GM12891 (cell line): Measurements from ENCODE around the gene PIP4K2A.

Source experiments
- PAX5 ChIP-seq: IDR thresholded peaks from 2 replicates; pipeline ENCODE4 v1.6.1; 2011; ENCODE audit warnings: low read length, moderate library complexity, mild to moderate bottlenecking; ENCODE audit not compliant: insufficient read depth, severe bottlenecking
- POLR2A ChIP-seq: IDR thresholded peaks from 2 replicates; pipeline ENCODE4 v1.6.1; 2011; ENCODE audit warnings: low read depth, low read length, control low read depth
- POLR2AphosphoS5 ChIP-seq: IDR thresholded peaks from 2 replicates; pipeline ENCODE4 v1.6.1; 2011; ENCODE audit warnings: low read depth, low read length, control low read depth
- POU2F2 ChIP-seq: IDR thresholded peaks from 2 replicates; pipeline ENCODE4 v1.6.1; 2011; ENCODE audit warnings: low read depth, mild to moderate bottlenecking, control low read depth, low read length, moderate library complexity
- SPI1 ChIP-seq: IDR thresholded peaks from 2 replicates; pipeline ENCODE4 v1.6.1; 2011; ENCODE audit warnings: low read depth, low read length, control low read depth
- TAF1 ChIP-seq: IDR thresholded peaks from 2 replicates; pipeline ENCODE4 v1.6.1; 2011; ENCODE audit warnings: low read depth, low read length, control low read depth

GRCh38 chr10:22613011-22613410 is 101.4 kb downstream of the PIP4K2A start:
- TF ChIP-seq POLR2AphosphoS5 (no peak), POLR2A (no peak), TAF1 (no peak), POU2F2 (no peak), SPI1 (no peak), PAX5 (no peak)
